Activated CD8-positive, alpha-beta memory T cell treated with anti-CD3 and anti-CD28 coated beads for 4 hours (primary cell): ENCODE data around the gene SDE2.
A peak's percentile ranks its signal among the peaks of the same experiment; 100 is the strongest.
"Not testable (repeated sequence)": the region's sequence is repeated elsewhere in the genome, so short reads cannot be mapped to it uniquely, and the experiment has no call there.

Experiments used
- DNase-seq, 2 donors: peaks; one replicate each; pipeline ENCODE4 v3.0.0-alpha.2; 2020; ENCODE audit warnings: low read depth in 2 of 2

SDE2 gene

GRCh38 chr1:226006686-226007085, 7.5 kb upstream of the SDE2 start:
- DNase-seq: no peak

- no peak for DNase-seq
Observed at GRCh38 chr1:226004396-226004795, 5.3 kb upstream of the SDE2 start.

DNA sequence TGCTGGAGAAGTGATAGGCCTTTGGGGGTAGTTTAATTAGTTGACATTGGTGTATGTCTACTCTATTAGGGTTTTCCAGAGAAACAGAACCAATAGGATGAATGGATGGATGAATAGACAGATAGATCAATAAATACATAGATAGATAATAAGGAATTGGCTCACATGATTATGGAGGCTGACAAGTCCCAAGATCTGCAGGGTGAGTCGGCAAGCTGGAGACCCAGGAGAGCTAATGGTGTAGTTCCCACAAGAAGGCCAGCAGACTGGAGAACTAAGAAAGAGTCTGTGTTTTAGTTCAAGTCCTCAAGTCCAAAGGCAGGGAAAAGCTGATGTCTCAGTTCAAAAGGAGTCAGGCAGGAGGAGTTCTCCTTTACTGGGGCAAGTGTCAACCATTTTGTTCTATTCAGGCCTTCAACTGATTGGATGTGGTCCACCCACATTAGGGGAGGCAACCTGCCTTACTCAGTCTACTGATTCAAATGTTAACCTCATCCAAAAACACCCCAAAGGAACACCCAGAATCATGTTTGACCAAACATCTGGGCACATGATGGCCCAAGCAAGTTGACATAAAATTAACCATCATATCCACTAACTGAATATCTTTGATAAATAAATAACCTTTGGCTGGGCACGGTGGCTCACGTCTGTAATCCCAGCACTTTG, 4.5 kb upstream of the SDE2 start:
- DNase-seq: no peak

DNA sequence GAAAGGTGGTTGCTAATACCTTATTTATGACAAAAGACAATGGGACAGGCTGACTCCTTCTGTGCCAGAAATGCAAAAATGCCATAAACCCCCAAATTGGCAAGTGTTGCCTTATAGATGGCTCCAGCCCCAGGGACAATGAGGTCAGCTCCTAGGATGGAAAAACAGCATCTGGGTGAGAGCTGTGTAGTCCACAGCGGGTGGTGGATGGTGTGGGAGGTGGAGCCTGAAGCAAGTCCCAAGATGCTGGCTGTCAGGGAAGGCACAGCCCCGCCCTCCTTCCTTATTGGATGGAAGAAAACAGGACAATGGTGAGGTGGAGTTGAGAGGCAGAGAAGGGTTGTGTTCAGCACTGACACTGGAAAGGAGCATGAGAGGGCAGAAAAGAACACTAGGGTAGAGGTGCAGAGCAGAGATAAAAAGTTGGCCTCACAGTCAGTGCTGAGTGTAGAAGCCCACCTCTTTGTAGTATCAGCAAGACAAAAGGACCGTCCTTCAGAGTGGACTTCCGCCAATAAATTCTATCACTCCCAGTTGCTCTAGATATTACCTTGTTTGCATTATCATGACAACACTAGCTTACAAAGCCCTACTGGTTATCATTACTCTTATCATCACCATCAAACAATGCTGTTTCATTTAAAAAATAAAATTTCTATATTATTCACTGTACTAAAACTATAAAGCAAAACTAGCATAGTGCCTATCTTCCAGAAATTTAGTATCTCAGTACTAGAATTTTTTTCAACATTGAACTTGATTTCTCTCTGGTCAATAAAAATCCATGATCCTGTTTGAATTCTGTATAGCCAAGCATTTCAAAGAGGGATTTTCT, 3.7 kb upstream of the SDE2 start:
- DNase-seq: no peak

GRCh38 chr1:226001963-226002666, 3.0 kb upstream of the SDE2 start:
- DNase-seq: peak; percentile 5 to 24

DNA sequence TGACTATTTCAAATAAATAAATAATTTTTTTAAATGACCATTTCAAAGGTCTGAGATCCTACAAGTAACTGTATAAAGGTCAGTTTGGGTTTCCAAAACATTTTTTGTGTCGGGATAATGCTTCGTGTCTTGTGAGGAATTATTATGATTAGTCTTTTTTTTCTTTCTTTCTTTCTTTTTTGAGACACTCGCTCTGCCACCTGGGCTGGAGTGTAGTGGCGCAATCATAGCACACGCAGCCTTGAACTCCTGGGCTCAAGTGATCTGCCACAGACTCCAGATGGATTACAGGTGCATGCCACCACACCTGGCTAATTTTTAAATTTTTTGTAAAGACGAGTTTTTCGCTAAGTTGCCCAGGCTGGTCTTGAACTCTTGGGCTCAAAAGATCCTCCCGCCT, 1.9 kb upstream of the SDE2 start:
- no peak for DNase-seq

DNA sequence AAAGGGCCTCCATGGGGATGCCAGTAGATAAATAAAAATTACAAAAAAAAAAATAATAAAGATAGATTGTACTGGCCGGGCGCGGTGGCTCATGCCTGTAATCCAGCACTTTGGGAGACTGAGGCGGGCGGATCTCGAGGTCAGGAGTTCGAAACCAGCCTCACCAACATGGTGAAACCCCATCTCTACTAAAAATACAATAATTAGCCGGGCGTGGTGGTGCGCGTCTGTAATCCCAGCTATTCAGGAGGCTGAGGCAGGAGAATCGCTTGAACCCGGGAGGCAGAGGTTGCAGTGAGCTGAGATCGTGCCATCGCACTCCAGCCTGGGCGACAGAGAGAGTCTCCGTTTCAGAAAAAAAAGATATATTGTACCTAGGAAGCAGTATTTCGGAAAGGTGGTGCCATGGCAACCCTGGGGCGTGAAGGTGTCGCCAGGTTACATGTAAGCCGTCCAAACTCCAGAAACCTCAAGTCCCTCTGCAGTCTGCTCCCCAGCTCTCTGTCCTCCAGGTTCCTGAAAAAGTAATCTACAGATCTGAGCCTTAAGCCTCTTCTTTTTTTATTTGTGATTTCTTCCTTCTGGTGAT, 1.4 kb upstream of the SDE2 start:
- DNase-seq: not testable (repeated sequence)

- no peak for DNase-seq
Observed at GRCh38 chr1:225999912-226000337, 782 bp upstream of the SDE2 start.

GRCh38 chr1:225998560-225999226, 450 bp downstream of the SDE2 start:
- no peak for DNase-seq

DNA sequence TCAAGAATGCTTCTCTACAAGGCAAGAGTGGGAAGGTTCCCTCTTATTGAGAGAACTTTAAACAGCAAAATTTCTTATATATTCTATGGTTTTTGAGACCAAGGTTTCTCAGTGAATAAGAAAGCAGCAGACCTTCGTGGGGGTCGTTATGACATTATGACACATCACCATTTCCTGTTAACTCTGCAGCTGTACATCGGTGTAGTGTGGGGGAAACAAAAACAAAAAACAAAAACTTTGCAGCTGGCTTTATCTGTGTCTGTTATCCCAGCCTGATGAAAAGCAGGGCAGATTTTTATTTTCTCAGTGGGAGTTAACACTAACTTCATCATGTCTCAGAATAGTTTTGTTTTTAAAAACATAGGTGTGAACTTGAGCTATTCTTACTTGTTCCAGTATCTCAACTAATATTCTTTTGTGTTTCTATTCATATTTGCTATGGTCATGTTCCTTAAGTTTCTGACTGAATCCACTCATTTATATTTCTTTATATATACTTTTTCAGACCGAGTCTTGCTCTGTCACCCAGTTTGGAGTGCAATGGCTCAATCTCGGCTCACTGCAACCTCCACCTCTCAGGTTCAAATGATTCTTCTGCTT, 2.1 kb downstream of the SDE2 start:
- no peak for DNase-seq

DNA sequence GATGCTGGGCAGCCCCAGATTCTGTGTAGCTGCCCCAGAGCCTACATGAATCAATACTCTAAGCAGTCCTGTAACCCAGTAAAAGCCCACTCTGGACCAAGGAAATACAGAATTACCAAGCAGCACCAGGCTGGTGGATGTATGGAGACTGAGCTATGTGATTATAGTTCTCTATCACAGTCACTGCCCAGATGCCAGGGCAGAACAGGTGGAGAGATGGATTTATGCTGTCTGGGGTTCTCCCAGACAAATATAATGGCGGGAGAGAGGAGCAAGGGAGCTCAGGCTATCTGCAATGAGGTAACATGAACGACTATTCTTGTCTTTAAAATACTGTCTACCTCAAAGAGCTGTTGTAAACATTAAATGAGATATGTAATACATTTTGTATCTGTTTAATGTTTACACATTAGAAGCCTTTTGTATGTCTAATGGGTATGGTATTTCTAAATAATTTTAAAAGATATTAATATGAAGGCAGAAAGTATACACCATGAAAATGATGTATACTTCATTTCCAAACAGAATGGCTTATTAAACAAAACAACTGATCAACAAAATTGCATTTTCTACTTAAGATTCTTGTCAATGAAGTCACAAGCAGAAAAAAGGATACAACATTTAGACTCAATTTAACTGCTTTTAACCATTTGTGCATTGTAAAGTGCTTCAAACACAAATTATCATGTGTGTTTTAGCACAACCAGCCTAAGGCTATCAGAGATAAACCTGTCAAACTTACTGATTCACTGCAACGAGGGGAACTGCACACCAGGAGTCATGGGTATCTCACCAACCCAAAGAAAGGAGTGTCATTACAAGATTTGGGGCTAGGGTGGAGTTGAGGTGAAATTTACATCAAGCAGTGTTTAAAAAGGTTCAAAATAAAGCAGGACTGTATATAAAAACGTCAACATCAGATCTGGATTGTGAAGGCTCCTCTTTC, 3.0 kb downstream of the SDE2 start:
- no peak for DNase-seq

GRCh38 chr1:225990705-225991464, 8.3 kb downstream of the SDE2 start:
- no peak for DNase-seq

DNA sequence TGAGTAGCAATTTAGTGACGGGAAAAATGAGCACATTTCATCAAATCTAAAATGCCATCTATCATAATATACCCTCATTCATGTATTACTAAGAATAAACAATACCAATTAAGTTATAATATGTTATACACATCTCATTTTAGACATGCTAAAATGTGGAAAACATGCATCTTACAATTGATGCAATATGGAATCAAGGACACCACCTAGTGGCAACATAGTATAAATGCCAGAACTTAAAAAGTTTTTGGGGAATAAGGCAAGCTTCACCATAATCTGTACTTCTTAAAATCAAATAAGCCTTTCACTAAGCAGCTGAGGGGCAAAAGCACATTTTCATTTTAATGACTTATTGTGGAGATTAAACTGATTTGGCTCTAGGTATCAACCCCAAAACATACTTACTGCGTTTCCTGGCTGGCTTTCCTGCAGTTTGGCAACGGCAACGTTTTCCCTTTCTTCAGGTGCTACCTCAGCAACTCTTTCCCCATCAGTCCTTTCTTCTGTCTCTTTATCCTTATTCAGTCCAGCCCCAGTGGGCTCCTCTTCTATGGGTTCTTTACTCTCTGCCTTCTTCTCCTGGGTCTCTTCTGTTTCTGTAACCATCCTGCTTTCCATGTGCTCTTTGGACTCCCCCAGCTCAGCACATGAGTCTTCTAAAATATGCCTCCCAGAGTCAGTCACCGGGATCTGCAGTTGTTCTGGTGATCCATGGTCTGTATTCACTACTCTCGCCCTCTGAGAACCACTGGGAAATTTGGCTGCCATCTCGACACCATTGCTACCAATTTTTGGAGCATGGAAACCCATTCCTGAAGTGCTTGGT, 11.4 kb downstream of the SDE2 start:
- DNase-seq: no peak

DNA sequence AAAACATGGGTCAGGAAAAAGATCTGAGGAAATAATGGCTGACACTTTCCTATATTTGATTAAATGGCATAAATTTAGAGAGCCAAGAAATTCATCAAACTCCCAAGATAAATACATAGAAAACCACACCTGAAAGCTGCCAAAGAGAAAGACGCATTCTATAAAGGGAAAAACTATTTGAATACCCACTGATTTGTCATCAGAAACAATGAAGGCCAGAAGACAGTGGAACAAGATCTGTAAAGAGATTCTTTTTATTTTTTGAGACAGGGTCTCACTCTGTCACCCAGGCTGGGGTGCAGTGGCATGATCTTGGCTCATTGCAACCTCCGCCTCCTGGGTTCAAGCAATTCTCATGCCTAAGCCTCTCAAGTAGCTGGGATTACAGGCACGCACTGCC, 17.4 kb downstream of the SDE2 start:
- DNase-seq: no peak

- DNase-seq: no peak
Observed at GRCh38 chr1:225980005-225980836, 18.9 kb downstream of the SDE2 start.

GRCh38 chr1:225979421-225979820, 19.7 kb downstream of the SDE2 start:
- no peak for DNase-seq

- peak in 1 of 2 donors; percentile 15 for DNase-seq
Observed at GRCh38 chr1:225977937-225978748, 21.0 kb downstream of the SDE2 start.
